Prostate gland (tissue), 2 donors: ENCODE results near the gene SEC24D.

Experiments
- CTCF ChIP-seq, 4 experiments: fragments of 200-600 bp in 2 of 4; fragments of 450-650 bp in 2 of 4; sonication (generic) in 2 of 4; IDR thresholded peaks; 1 replicate in 3 of 4; 2 replicates in 1 of 4; pipeline ENCODE4 v1.5.1; 2016 to 2019; ENCODE audit warnings: antibody characterized with exemption in 4 of 4, mild to moderate bottlenecking in 2 of 4, moderate library complexity in 2 of 4
- POLR2A ChIP-seq: fragments of 450-650 bp; IDR thresholded peaks from one replicate; pipeline ENCODE4 v1.6.1; 2016; ENCODE audit warnings: antibody characterized with exemption, mild to moderate bottlenecking

GRCh38 chr4:118826723-118827444 lies 9.0 kb downstream of the SEC24D start:
- no peak for TF ChIP-seq POLR2A
- TF ChIP-seq CTCF (IDR thresholded peaks at IDR 0.05) = no peak
